HG03378 (cell line): ENCODE measurements around the gene BICRAL.
"Not testable (repeated sequence)": the region's sequence is repeated elsewhere in the genome, so short reads cannot be mapped to it uniquely, and the experiment has no call there.

ENCODE experiments used
- ATAC-seq: cut with Tn5 transposase; IDR thresholded peaks from one replicate; pipeline ENCODE4 v1.9.1; 2021; ENCODE audit warnings: mild to moderate bottlenecking, moderate library complexity; ENCODE audit not compliant: unreplicated experiment

Gene BICRAL

DNA sequence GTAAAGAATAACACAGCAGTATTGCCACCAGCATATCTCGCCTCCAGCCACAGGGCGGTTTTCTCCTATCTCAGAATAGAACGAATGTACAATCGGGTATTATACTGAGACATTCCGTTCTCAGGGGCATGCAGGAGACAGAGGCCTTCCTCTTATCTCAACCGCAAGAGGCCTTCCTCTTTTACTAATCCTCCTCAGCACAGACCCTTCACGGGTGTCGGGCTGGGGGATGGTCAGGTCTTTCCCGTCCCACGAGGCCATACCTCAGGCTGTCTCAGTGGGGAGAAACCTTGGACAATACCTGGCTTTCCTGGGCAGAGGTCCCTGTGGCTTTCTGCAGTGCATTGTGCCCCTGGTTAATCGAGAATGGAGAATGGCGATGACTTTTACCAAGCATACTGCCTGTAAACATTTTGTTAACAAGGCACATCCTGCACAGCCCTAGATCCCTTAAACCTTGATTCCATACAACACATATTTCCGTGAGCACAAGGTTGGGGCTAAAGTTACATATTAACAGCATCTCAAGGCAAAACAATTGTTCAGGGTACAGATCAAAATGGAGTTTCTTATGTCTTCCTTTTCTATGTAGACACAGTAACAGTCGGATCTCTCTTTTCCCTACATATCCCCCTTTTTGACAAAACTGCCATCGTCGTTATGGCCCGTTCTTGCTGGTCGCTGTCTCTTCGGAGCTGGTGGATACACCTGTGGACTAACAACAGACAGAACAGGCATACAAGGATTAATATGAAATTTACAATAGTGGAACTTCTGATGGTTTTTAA, 112.4 kb downstream of the BICRAL start:
- ATAC-seq, result not testable (repeated sequence)

DNA sequence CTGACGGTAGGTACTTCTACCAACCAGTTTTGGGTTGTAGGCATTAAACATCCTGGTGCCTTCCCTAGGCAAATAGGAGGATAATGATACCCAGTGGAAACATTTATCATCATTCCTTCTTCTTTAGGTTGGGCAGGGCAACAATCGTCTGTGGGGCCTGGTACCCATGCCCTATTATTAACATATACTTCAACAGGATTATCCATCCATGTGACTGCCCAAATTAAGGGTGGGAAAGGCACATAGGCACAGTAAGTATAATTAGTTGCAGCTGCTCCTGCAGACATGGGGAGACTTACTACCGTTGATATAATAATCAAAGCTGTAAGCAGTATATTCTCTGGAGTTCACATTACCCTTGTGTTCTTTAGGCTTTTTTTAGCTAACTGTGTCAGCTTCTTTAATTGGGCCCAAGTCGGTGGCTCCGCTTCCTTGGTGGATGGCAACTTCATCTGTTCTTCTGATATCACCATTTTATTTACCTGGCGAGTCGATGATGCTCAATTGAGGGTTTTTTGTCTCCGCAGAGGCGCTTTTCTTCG, 114.4 kb downstream of the BICRAL start:
- no peak for ATAC-seq

DNA sequence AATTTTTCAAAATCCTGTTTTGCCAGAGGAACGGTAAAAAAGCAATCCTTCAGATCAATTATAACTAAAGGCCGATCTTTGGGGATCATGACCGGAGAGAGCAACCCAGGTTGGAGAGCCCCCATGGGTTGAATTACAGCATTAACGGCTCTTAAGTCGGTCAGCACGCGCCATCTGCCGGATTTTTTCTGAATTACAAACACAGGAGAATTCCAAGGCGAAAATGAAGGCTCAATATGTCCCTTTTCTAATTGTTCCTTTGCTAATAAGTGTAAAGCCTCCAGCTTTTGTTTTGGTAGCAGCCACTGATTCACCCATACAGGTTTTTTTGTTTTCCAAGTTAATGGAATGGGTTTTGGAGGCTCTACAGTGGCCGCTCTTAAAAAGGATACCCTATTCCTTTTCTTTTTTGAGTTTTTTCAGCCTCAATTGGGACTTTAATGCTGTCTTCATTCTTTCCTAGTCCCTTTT, 117.1 kb downstream of the BICRAL start:
- no peak for ATAC-seq

DNA sequence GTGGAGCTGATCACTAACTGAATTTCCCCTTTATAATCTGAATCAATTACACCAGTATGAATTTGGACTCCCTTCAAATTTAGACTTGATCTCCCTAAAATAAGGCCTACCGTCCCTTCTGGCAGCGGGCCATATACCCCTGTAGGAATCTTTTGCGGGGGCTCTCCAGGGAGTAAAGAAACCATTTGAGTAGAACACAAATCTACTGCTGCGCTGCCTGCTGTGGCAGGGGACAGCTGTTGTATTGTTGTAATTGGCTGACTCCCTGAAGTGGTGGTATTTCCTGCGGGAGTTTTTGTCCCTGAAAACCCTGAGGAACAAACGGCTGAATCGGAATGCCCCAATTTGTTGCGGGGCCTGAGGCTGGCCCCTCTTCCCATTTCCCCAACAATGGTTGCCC, 118.0 kb downstream of the BICRAL start:
- no peak for ATAC-seq

DNA sequence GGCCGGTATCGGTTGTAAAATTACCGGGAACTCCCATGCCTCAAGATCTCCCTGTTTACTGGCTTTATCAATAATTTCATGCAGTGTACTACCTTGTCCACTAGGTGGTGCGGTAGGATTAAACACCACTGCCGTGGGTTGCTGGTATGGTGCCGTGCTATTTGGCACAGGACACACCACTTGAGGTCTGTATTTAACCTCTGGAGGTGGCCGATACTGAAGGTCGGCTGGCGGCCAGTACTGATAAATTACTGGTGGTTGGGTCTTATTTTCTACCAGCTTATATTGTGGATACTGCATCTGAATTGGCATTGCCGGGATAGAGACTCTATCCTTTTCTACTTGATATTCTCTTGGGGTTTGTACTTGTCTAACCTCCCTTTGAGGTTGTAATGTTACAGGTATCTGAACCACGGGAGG, 119.7 kb downstream of the BICRAL start:
- peak; percentile 55 for ATAC-seq

DNA sequence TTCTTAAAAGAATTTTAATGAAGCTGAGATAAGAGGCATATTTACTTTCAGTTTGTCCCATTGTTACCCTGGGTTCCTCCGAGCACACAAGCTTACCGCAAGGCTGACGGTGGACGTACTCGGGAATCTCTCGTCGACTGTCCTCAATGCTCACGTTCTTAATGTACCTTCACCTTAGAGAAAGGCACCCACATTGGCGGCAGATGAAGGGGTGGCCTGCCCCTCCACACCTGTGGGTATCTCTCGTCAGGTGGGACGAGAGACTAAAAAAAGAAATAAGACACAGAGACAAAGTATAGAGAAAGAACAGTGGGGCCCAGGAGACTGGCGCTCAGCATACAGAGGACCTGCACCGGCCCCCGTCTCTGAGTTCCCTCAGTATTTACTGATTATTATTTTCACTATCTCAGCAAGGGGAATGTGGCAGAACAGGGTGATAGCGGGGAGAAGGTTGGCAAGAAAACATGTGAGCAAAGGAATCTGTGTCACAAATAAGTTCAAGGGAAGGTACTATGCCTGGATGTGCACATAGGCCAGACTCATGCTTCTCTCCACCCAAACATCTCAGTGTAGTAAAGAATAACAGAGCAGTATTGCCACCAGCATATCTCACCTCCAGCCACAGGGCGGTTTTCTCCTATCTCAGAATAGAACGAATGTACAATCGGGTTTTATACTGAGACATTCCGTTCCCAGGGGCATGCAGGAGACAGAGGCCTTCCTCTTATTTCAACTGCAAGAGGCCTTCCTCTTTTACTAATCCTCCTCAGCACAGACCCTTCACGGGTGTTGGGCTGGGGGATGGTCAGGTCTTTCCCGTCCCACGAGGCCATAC, 120.8 kb downstream of the BICRAL start:
- ATAC-seq, result not testable (repeated sequence)

DNA sequence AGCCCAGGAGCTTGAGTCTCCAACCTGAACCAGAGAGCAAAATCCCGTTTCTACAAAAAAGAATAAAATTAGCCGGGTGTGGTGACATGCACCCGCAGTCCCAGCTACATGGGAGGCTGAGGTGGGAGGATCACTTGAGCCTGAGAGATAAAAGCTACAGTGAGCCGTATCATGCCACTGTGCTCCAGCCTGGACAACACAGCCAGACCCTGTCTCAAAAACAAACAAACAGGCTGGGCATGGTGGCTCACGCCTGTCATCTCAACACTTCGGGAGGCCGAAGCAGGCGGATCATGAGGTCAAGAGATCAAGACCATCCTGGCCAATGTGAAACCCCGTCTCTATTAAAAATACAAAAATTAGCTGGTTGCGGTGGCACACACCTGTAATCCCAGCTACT, 122.6 kb downstream of the BICRAL start:
- ATAC-seq, result no peak

DNA sequence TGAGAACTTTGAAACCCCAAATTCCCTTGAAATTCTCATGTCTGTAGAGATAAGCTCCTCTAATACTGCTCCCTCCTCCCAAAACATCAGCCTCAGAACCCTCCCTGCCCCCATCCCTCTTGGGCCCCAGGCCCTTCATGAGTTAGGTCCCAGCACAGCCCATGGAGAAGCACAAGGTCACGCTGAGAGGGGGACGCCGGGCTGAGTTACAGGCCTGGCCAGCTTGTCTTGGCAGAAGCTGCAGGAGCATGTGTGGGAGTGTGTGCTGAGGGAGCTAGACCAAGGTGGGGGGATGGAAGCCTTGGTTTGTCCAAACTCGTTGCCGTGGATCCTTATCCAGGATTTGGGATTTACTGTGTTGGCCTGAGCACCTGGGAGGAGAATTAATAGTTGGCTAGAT, 125.5 kb downstream of the BICRAL start:
- ATAC-seq, result no peak

DNA sequence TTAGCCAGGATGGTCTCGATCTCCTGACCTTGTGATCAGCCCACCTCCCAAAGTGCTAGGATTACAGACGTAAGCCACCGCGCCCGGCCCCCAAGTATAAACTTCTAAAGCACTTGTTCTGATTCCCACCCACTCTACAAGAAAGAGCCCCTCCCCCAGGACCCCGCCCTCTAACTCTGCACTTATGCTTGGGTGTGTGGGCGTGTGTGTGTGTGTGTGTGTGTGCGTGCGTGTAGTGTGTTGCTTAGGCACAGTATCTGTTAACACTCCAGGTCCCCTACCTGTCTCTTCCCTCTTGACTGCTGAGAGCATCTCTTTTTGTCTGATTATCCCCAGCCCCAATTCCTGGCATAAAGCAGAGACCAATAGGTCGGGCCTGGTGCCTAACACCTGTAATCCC, 128.0 kb downstream of the BICRAL start:
- no peak for ATAC-seq

DNA sequence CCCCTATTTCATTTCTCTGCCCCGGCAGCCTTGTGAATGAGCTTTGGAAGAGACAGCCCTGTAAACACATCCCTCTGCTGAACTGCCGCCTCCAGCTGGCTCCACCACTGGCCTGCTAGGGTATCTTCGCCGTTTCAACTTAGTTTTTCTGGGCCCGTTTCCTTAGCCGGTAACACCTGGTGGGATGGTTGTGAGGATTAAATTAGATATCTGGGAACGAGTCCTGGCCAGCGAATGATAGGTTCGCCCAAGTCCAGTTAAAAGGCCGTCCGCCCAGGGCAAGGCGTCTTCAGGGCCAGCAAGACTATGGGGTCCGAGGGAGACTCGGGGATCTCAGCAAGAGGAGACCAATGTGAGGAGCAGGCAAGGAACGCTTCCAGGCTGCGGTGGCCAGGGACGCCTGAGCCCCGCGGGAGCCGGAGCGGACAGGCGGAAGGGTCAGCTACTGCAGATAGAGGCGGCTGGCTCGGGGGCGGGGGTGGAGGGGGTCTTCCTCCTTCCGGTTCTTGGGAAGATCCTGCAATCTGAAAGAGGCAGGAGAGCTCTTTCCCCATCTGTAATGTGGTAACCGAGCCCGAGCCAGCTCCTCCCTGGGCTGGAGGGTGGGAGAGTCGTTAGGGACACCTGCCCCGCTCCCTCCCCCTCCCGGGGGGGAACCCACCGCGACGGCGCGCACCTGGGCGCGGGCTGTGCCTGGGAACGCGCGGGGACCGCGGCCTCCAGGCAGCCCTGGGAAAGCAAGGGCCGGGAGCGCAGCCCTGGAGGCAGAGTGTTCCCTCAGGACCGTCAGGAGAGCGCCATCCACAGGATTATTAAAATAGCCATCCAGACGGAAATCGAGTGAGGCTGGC, 129.5 kb downstream of the BICRAL start:
- ATAC-seq, result no peak

DNA sequence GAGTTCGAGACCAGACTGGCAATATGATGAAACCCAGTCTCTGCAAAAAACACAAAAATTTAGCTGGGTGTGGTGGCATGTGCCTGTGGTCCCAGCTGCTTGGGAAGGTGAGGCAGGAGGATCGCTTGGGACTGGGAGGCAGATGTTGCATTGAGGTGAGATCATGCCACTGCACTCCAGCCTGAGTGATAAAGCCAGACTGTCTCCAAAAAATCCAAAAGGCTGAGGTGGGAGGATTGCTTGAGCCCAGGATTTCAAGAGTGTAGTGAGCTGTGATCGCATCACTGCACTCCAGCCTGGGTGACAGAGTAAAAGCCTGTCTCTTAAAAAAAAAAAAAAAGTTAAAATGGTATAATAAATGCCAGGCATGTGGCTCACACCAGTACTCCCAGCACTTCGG, 132.7 kb downstream of the BICRAL start:
- no peak for ATAC-seq

DNA sequence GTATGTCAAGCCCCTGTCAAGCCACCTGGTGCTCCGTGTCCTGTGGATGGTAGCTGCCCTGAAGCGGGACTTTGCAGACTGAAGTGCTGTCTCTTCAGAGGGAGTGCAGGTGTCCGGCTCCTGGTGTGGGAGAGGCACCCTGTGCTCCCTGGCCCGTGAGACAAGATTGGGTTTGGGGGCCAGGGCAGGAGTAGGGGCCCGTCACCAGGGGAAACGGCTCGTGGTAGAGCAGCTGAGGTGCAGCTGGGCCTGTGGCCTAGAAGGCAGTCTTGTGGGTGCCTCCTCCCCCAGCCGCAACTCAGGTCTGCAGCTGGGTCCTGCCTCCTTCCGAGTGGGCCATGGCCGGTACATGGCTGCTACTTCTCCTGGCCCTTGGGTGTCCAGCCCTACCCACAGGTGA, 133.9 kb downstream of the BICRAL start, which contains the start of gene PTCRA:
Gene PTCRA (plus strand): TSS at position 322 of the 400 bp plus-strand sequence. CDS start 17 bp downstream, at position 339.
- ATAC-seq, result no peak

DNA sequence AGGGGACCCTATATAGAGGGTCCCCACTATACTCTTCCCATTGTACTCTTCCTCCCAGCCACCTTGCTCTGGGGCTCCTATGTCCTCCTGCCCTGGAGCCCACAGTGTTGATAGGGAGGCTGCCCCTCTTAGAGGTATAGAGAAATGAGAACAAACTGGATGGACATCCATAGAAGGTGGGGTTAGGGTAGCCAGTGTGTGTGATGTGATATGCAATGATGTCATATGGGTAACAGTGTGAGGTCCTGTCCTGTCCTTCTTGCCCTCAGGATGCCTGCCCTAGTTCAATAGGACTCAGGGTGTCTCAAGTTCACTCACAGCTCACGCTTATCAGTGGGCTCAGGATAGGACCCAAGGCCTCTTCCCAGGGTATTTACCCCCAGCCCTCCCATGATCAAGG, 134.4 kb downstream of the BICRAL start:
- ATAC-seq, result no peak
